HepG2 (cell line): ENCODE measurements around the gene SLC13A2. TPM values are rescaled to one million over a fixed set of nuclear protein-coding genes. Genes with fewer than 3 reads are reported as not detected.

ENCODE experiments used
- ATAC-seq: fragments of 200-7000 bp; cut with Tn5 transposase; 3 replicates; pipeline ENCODE4 v1.9.1; 2020; ENCODE audit warnings: mild to moderate bottlenecking, moderate library complexity
- BruUV-seq: library from RNA; stranded (reverse); fragments of 400-500 nt; replicated peaks from 2 replicates; lab custom pipeline; 2021; lab: Mats Ljungman, UMichigan
- CTCF ChIA-PET: fragments of 300-600 bp; formaldehyde crosslinking; extraction: SDS; loops from one replicate; lab custom pipeline; 2021; ENCODE audit warnings: low total read pairs, inconsistent platforms, low intra/inter-chr PET ratio; lab: Yijun Ruan, JAX
- POLR2A ChIA-PET: fragments of 350-600 bp; sonication (Branson Sonifier 250); formaldehyde crosslinking; loops from one replicate; lab custom pipeline; 2020; ENCODE audit warnings: antibody characterized with exemption, inconsistent platforms; lab: Yijun Ruan, JAX
- DNase-seq: peaks from one replicate; pipeline ENCODE4 v3.0.0-alpha.2; 2015; ENCODE audit warnings: low spot score
- FAIRE-seq: peaks from 3 replicates; lab custom pipeline; 2011; peaks lifted over from hg19 to GRCh38; lab: Jason Lieb, UNC
- H2AFZ ChIP-seq: one replicate; pipeline ENCODE4 v1.6.1; 2011; ENCODE audit warnings: low read length, inconsistent platforms
- H3K27ac ChIP-seq: fragments of 300-600 bp; 3 replicates; pipeline ENCODE4 v1.8.0; 2011; ENCODE audit warnings: mixed run types, mild to moderate bottlenecking, mixed read lengths, low read length, inconsistent platforms; ENCODE audit not compliant: insufficient read depth; ENCODE audit errors: extremely low read length
- H3K27me3 ChIP-seq, 2 experiments: fragments of 200-600 bp in 1 of 2; 2 replicates in 1 of 2; 3 replicates in 1 of 2; pipeline versions ENCODE4 v1.6.0 to v1.8.0; 2011; ENCODE audit warnings: low read length in 2 of 2, mild to moderate bottlenecking in 2 of 2, moderate library complexity in 2 of 2, inconsistent platforms in 1 of 2; ENCODE audit not compliant: insufficient read depth in 2 of 2, control insufficient read depth in 1 of 2
- H3K36me3 ChIP-seq, 2 experiments: fragments of 200-600 bp in 1 of 2; replicated peaks in 1 of 2; 2 replicates in 1 of 2; 3 replicates in 1 of 2; pipeline versions ENCODE4 v1.5.1 to v1.8.0; 2011; ENCODE audit warnings: low read length in 2 of 2, inconsistent platforms in 1 of 2; ENCODE audit not compliant: insufficient read depth in 2 of 2, control insufficient read depth in 1 of 2
- H3K4me1 ChIP-seq: 2 replicates; pipeline ENCODE4 v1.5.1; 2012; ENCODE audit warnings: low read length, inconsistent platforms; ENCODE audit not compliant: insufficient read depth
- H3K4me2 ChIP-seq: 2 replicates; pipeline ENCODE4 v1.6.0; 2011; ENCODE audit warnings: low read depth, low read length, inconsistent platforms
- H3K4me3 ChIP-seq, 3 experiments: fragments of 200-600 bp in 1 of 3; sonication (generic), shearing (Covaris generic) in 1 of 3; replicated peaks in 1 of 3; 2 replicates each; pipeline ENCODE4 v1.5.1; 2011 to 2016; ENCODE audit warnings: low read length in 3 of 3, inconsistent platforms in 2 of 3, low read depth in 2 of 3, mild to moderate bottlenecking in 2 of 3, control low read depth in 1 of 3, mixed read lengths in 1 of 3; ENCODE audit not compliant: insufficient read depth in 1 of 3
- H3K79me2 ChIP-seq: one replicate; pipeline ENCODE4 v1.6.1; 2011; ENCODE audit warnings: low read length, inconsistent platforms; ENCODE audit not compliant: insufficient read depth
- H3K9ac ChIP-seq: 2 replicates; pipeline ENCODE4 v1.6.0; 2011; ENCODE audit warnings: mild to moderate bottlenecking, low read depth, low read length, inconsistent platforms; ENCODE audit not compliant: insufficient read depth
- H3K9me3 ChIP-seq: 2 replicates; pipeline ENCODE4 v1.5.1; 2012; ENCODE audit warnings: mild to moderate bottlenecking, low read length
- H4K20me1 ChIP-seq: 2 replicates; pipeline ENCODE4 v1.6.0; 2011; ENCODE audit warnings: inconsistent platforms, mild to moderate bottlenecking, low read length, moderate library complexity; ENCODE audit not compliant: insufficient read depth
- ADNP ChIP-seq: sonication (generic); formaldehyde crosslinking; IDR thresholded peaks from 2 replicates; pipeline ENCODE4 v1.4.0; 2020; ENCODE audit warnings: missing genetic modification reagents
- FOXP1 ChIP-seq, 2 experiments: fragments of 450-650 bp in 1 of 2; IDR thresholded peaks; 2 replicates each; pipeline ENCODE4 v1.6.1; 2017 to 2018; ENCODE audit warnings: antibody characterized with exemption in 1 of 2
- HOXA9 ChIP-seq: sonication (generic); formaldehyde crosslinking; IDR thresholded peaks from 2 replicates; pipeline ENCODE4 v1.8.1; 2022; ENCODE audit warnings: missing genetic modification reagents, mild to moderate bottlenecking, moderate library complexity, borderline replicate concordance
- KLF6 ChIP-seq: IDR thresholded peaks from 2 replicates; pipeline ENCODE4 v1.8.0; 2016; ENCODE audit warnings: missing biosample characterization, missing genetic modification reagents
- MAFK ChIP-seq, 2 experiments: IDR thresholded peaks in 1 of 2; conservative IDR thresholded peaks in 1 of 2; 2 replicates each; pipeline ENCODE4 v1.6.1; 2011; ENCODE audit warnings: improper control_type of control experiment in 2 of 2, low read length in 2 of 2
- PRDM15 ChIP-seq: sonication (generic); formaldehyde crosslinking; IDR thresholded peaks from 2 replicates; pipeline ENCODE4 v1.4.0; 2020; ENCODE audit warnings: missing genetic modification reagents
- RAD51 ChIP-seq: fragments of 450-650 bp; IDR thresholded peaks from 2 replicates; pipeline ENCODE4 v1.6.1; 2016; ENCODE audit warnings: borderline replicate concordance
- ZNF672 ChIP-seq: sonication (generic); formaldehyde crosslinking; IDR thresholded peaks from 2 replicates; pipeline ENCODE4 v1.8.1; 2022; ENCODE audit warnings: missing genetic modification reagents
- WGBS: methylation state at CpG from one replicate; pipeline ENCODE4 v1.1.6; 2017; ENCODE audit warnings: low lambda C conversion rate; 5-methylcytosine and 5-hydroxymethylcytosine counted together
- in situ Hi-C: cut with HindIII; loops from 2 replicates; pipeline ENCODE4 v1.10.0; 2017; ENCODE audit warnings: low pct_unique_long_range_greater_than_20kb; ENCODE audit not compliant: extremely low pct_ligation_motif_present
- intact Hi-C: fragments of 100-400 bp; cut with micrococcal nuclease; formaldehyde crosslinking; loops from one replicate; pipeline ENCODE4 v1.10.0; 2022; ENCODE audit not compliant: unreplicated experiment
- polyA plus RNA-seq, 8 experiments: library from polyadenylated mRNA; depleted of rRNA in 3 of 8; stranded (reverse) in 7 of 8; unstranded in 1 of 8; fragments of >200 nt; fragmentation: Illumina TruSeq in 4 of 8; extraction: Trizol in 4 of 8; gene quantifications; 2 replicates each; pipeline versions ENCODE4 v1.2.1 to v1.2.3, GENCODE V29; 2011 to 2016; ENCODE audit warnings: low read depth in 4 of 8, missing spikeins in 1 of 8, mixed read lengths in 1 of 8; ENCODE audit not compliant: insufficient read depth in 1 of 8
- total RNA-seq, 5 experiments: library from RNA; depleted of rRNA; stranded (reverse); fragments of >200 nt; fragmentation: Illumina TruSeq; extraction: Trizol; gene quantifications; 2 replicates each; pipeline ENCODE4 v1.2.3, GENCODE V29; 2016; ENCODE audit warnings: low read depth in 1 of 5
- TF ChIP-seq, protein P1 (sequence below): sonication (generic); formaldehyde crosslinking; IDR thresholded peaks from 2 replicates; pipeline ENCODE4 v1.4.0; 2020; ENCODE audit warnings: mild to moderate bottlenecking, missing genetic modification reagents

SLC13A2 gene
- total and polyA plus RNA-seq, 2 of the 13 experiments (the other 11 are each of a cell fraction or from before 2014, with no cell fraction given): 0.07 TPM; not detected in 1

GRCh38 chr17:28507567-28508203 lies 34.2 kb downstream of the SLC13A2 start:
- Histone ChIP-seq H4K20me1 (no peaks in the 10 kb centered on the region), H3K4me2 (no peak overlapping the region), H3K27me3 (peaks cover 9 to 76% of the 10 kb centered on the region in 2 experiments; a peak in 4 of 5 replicates), H3K9me3 (no peaks in the 10 kb centered on the region), H3K36me3 (no peaks in the 10 kb centered on the region), H3K79me2 (no peaks in the 10 kb centered on the region), H3K27ac (no peak overlapping the region), H3K4me3 (no peak overlapping the region), H2AFZ (no peak overlapping the region), H3K4me1 (no peaks in the 10 kb centered on the region), H3K9ac (no peak overlapping the region)
- FAIRE-seq: no peak
- DNase-seq: no peak
- WGBS: 31% methylated on average over 8 of the region's 24 CpGs
- TF ChIP-seq HOXA9 (CRISPR knock-in tag): no peak
- TF ChIP-seq RAD51: no peak
- TF ChIP-seq ADNP (CRISPR knock-in tag): no peak
- no peak for TF ChIP-seq FOXP1 (IDR thresholded peaks at IDR 0.05)
- TF ChIP-seq FOXP1 (CRISPR knock-in tag; IDR thresholded peaks at IDR 0.05): no peak
- in situ Hi-C loops (no loop called here), intact Hi-C loops (no loop called here)
- no TSS peak for BruUV-seq
- ATAC-seq: peak; percentile 21; the same call in 1 of the 3 replicates
- ChIA-PET CTCF (no interaction called here), POLR2A (no interaction called here)

GRCh38 chr17:28508211-28508724 lies 34.8 kb downstream of the SLC13A2 start:
- H3K9ac ChIP-seq: no peak overlapping the region
- no peak overlapping the region for H3K27ac ChIP-seq
- H3K9me3 ChIP-seq: no peaks in the 10 kb centered on the region
- no peaks in the 10 kb centered on the region for H3K79me2 ChIP-seq
- in situ Hi-C loops (no loop called here), intact Hi-C loops (no loop called here)
- FAIRE-seq (no peak), DNase-seq (no peak), ATAC-seq (no peak)
- CTCF ChIA-PET: no interaction called here
- WGBS: 20% methylated on average over 10 of the region's 11 CpGs
- no peak overlapping the region for H2AFZ ChIP-seq
- H3K4me2 ChIP-seq: no peak overlapping the region
- no peak overlapping the region for H3K4me3 ChIP-seq
- peaks cover 9 to 77% of the 10 kb centered on the region in 2 experiments; a peak in 4 of 5 replicates for H3K27me3 ChIP-seq
- POLR2A ChIA-PET: no interaction called here
- H3K36me3 ChIP-seq: no peaks in the 10 kb centered on the region
- H4K20me1 ChIP-seq: no peaks in the 10 kb centered on the region
- BruUV-seq: no TSS peak
- H3K4me1 ChIP-seq: no peaks in the 10 kb centered on the region
- no peak for TF ChIP-seq KLF6
- TF ChIP-seq, protein P1, sequence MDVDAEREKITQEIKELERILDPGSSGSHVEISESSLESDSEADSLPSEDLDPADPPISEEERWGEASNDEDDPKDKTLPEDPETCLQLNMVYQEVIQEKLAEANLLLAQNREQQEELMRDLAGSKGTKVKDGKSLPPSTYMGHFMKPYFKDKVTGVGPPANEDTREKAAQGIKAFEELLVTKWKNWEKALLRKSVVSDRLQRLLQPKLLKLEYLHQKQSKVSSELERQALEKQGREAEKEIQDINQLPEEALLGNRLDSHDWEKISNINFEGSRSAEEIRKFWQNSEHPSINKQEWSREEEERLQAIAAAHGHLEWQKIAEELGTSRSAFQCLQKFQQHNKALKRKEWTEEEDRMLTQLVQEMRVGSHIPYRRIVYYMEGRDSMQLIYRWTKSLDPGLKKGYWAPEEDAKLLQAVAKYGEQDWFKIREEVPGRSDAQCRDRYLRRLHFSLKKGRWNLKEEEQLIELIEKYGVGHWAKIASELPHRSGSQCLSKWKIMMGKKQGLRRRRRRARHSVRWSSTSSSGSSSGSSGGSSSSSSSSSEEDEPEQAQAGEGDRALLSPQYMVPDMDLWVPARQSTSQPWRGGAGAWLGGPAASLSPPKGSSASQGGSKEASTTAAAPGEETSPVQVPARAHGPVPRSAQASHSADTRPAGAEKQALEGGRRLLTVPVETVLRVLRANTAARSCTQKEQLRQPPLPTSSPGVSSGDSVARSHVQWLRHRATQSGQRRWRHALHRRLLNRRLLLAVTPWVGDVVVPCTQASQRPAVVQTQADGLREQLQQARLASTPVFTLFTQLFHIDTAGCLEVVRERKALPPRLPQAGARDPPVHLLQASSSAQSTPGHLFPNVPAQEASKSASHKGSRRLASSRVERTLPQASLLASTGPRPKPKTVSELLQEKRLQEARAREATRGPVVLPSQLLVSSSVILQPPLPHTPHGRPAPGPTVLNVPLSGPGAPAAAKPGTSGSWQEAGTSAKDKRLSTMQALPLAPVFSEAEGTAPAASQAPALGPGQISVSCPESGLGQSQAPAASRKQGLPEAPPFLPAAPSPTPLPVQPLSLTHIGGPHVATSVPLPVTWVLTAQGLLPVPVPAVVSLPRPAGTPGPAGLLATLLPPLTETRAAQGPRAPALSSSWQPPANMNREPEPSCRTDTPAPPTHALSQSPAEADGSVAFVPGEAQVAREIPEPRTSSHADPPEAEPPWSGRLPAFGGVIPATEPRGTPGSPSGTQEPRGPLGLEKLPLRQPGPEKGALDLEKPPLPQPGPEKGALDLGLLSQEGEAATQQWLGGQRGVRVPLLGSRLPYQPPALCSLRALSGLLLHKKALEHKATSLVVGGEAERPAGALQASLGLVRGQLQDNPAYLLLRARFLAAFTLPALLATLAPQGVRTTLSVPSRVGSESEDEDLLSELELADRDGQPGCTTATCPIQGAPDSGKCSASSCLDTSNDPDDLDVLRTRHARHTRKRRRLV (CRISPR knock-in tag): no peak
- no peak for TF ChIP-seq ZNF672 (CRISPR knock-in tag)
- TF ChIP-seq MAFK (conservative IDR thresholded peaks at IDR 0.05 in 1 of 2, IDR thresholded peaks at IDR 0.05 in 1 of 2; ENCODE audit: low read length in 2 of 2): no peak
- no peak for TF ChIP-seq PRDM15 (CRISPR knock-in tag)
